Tibial nerve (tissue), 4 donors: ENCODE data around the gene BMPR1B. TPM values are rescaled to one million over a fixed set of nuclear protein-coding genes. Genes with fewer than 3 reads are reported as not detected.

Experiments
- DNase-seq, 2 donors: peaks; one replicate each; pipeline ENCODE4 v3.0.0-alpha.2; 2019; ENCODE audit warnings: low spot score in 2 of 2
- H3K27ac ChIP-seq, 4 donors: fragments of 200-600 bp; sonication (generic) in 3 of 4; one replicate each; pipeline ENCODE4 v1.5.1; 2017 to 2019; ENCODE audit warnings: mild to moderate bottlenecking in 1 of 4
- H3K27me3 ChIP-seq, 2 donors: fragments of 200-600 bp; sonication (generic) in 1 of 2; one replicate each; pipeline versions ENCODE4 v1.5.1 to v1.6.0; 2017 to 2019
- H3K36me3 ChIP-seq, 3 donors: fragments of 200-600 bp; sonication (generic); one replicate each; pipeline ENCODE4 v1.5.1; 2018 to 2019
- H3K4me1 ChIP-seq, 4 donors: fragments of 200-600 bp; sonication (generic) in 3 of 4; one replicate each; pipeline ENCODE4 v1.5.1; 2017 to 2019
- H3K4me3 ChIP-seq, 4 donors: fragments of 200-600 bp; sonication (generic) in 3 of 4; one replicate each; pipeline ENCODE4 v1.5.1; 2017 to 2019; ENCODE audit warnings: mild to moderate bottlenecking in 1 of 4, moderate library complexity in 1 of 4
- H3K9me3 ChIP-seq, 4 donors: fragments of 200-600 bp; sonication (generic) in 3 of 4; one replicate each; pipeline ENCODE4 v1.5.1; 2017 to 2019
- CTCF ChIP-seq, 5 experiments: fragments of 200-600 bp in 3 of 5; fragments of 450-650 bp in 2 of 5; sonication (generic) in 3 of 5; IDR thresholded peaks; one replicate each; pipeline ENCODE4 v1.5.1; 2016 to 2019; ENCODE audit warnings: antibody characterized with exemption in 5 of 5, mild to moderate bottlenecking in 3 of 5, moderate library complexity in 2 of 5
- EP300 ChIP-seq, 2 donors: sonication (generic); formaldehyde crosslinking; IDR thresholded peaks; one replicate each; pipeline ENCODE4 v1.6.1; 2017; ENCODE audit warnings: antibody characterized with exemption in 2 of 2, mild to moderate bottlenecking in 1 of 2
- POLR2A ChIP-seq, 2 donors: fragments of 450-650 bp; IDR thresholded peaks; one replicate each; pipeline ENCODE4 v1.6.1; 2017; ENCODE audit warnings: antibody characterized with exemption in 2 of 2, mild to moderate bottlenecking in 2 of 2, moderate library complexity in 2 of 2
- WGBS, 2 donors: methylation state at CpG; one replicate each; pipeline ENCODE4 v1.1.5; 2018; 5-methylcytosine and 5-hydroxymethylcytosine counted together
- total RNA-seq, 4 donors: library from RNA; depleted of rRNA; stranded (reverse); fragments of >200 nt; gene quantifications; one replicate each; pipeline ENCODE4 v1.1.0, GENCODE V29; 2016

The BMPR1B gene
- total RNA-seq, 4 donors from 2014 or later = 9.3 to 32.1 (median 26.1) TPM

DNA sequence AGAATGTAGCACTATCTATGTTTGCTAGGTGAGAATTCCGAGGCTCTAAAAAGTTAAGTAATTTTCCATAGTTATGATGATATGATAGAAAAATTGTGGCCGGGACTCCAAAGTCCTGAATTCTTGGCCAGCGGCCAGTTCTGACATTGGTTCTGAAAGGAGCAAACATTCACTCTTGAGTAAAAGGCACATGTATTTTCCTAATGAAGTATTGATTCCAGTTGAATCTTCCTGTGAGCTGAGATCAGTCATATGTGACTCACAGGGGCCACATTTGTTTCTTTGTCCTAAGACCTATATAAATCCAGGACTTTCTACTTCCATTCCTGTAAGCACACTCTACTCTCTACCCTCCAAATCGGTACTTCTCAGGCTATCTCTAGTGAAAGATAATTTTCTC is 349.9 kb downstream of the BMPR1B start:
- Histone ChIP-seq H3K27ac (no peak overlapping the region), H3K4me1 (peaks cover 0 to 13% (median 0%) of the 10 kb centered on the region in 4 donors), H3K27me3 (no peaks in the 10 kb centered on the region), H3K4me3 (no peak overlapping the region), H3K36me3 (no peaks in the 10 kb centered on the region), H3K9me3 (no peaks in the 10 kb centered on the region)
- DNase-seq = peak; percentile 18 to 51
- TF ChIP-seq POLR2A (IDR thresholded peaks at IDR 0.05) = no peak
- no peak for TF ChIP-seq CTCF (IDR thresholded peaks at IDR 0.05)
- no peak for TF ChIP-seq EP300 (IDR thresholded peaks at IDR 0.05)
- WGBS, 2 donors = 50% methylated on average over 4 of the region's 4 CpGs

DNA sequence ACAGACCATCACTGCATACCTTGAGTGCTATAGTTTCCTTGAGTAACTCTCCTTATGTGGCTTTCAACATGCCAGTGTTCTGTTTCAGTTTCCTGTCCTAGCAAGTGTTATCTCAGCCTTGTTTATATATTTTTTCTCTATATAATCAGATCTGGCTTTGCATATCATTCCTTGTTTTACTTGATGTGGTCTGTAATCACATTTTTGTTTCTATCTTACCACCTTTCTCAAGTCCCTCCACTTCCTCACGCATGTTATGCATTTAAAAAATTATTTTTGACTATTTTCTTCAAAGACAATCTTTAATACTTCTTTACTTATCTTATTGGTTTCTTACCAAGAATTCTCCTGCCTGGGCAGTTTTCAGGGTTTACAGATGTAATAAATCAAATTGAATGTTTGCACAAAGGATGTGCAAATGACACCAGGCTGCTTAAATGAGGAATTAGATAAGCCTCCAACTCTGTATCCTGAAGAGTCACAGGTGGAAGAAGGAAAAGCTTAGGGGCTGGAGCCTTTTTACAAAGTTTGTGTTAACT is 351.2 kb downstream of the BMPR1B start:
- 91 to 96% methylated on average over 1 of the region's 1 CpG for WGBS, 2 donors
- Histone ChIP-seq H3K36me3 (no peaks in the 10 kb centered on the region), H3K4me1 (peaks cover 0 to 16% (median 0%) of the 10 kb centered on the region in 4 donors), H3K27me3 (no peaks in the 10 kb centered on the region), H3K4me3 (no peak overlapping the region), H3K9me3 (no peaks in the 10 kb centered on the region), H3K27ac (no peak overlapping the region)
- TF ChIP-seq CTCF (IDR thresholded peaks at IDR 0.05) (no peak), POLR2A (IDR thresholded peaks at IDR 0.05) (no peak), EP300 (IDR thresholded peaks at IDR 0.05) (no peak)
- DNase-seq = no peak

GRCh38 chr4:95114521-95114920 is 356.8 kb downstream of the BMPR1B start:
- H3K4me1 ChIP-seq = peaks cover 0 to 4% (median 0%) of the 10 kb centered on the region in 4 donors
- no peaks in the 10 kb centered on the region for H3K27me3 ChIP-seq
- H3K36me3 ChIP-seq = peaks cover 0 to 12% (median 0%) of the 10 kb centered on the region in 3 donors
- H3K9me3 ChIP-seq = no peaks in the 10 kb centered on the region
- H3K27ac ChIP-seq = no peak overlapping the region
- WGBS, 2 donors = 90 to 96% methylated on average over 3 of the region's 3 CpGs
- no peak for TF ChIP-seq EP300 (IDR thresholded peaks at IDR 0.05)
- no peak for DNase-seq
- H3K4me3 ChIP-seq = no peak overlapping the region

- Histone ChIP-seq H3K4me1 (no peaks in the 10 kb centered on the region), H3K27ac (no peak overlapping the region), H3K9me3 (no peaks in the 10 kb centered on the region), H3K27me3 (no peaks in the 10 kb centered on the region), H3K36me3 (peaks cover 0 to 12% (median 0%) of the 10 kb centered on the region in 3 donors), H3K4me3 (no peak overlapping the region)
- DNase-seq = no peak
- 75 to 78% methylated on average over 6 of the region's 6 CpGs for WGBS, 2 donors
- TF ChIP-seq CTCF (IDR thresholded peaks at IDR 0.05) = no peak
- TF ChIP-seq POLR2A (IDR thresholded peaks at IDR 0.05) = no peak
- TF ChIP-seq EP300 (IDR thresholded peaks at IDR 0.05) = no peak
These were observed 360.7 kb downstream of the BMPR1B start for GRCh38 chr4:95118497-95118896.

DNA sequence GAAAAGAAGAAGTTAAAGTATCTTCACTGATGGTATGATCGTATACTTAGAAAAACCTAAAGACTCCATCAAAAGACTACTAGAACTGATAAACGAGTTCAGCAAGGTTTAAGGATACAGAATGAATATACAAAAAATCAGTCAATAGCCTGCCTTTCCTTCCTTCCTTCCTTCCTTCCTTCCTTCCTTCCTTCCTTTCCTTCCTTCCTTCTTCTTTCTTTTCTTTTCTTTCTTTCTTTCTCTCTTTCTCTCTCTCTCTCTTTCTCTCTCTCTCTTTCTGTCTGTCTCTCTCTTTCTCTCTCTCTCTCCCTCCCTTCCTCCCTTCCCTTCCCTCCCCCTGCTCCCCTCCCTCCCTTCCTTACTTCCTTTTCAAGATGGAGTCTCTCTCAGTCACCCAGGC is 362.7 kb downstream of the BMPR1B start:
- Histone ChIP-seq H3K27ac (no peak overlapping the region), H3K36me3 (peaks cover 0 to 18% (median 0%) of the 10 kb centered on the region in 3 donors), H3K27me3 (no peaks in the 10 kb centered on the region), H3K9me3 (no peaks in the 10 kb centered on the region), H3K4me3 (no peak overlapping the region), H3K4me1 (peaks cover 0 to 8% (median 0%) of the 10 kb centered on the region in 4 donors)
- DNase-seq = no peak
- no peak for TF ChIP-seq POLR2A (IDR thresholded peaks at IDR 0.05)
- 86 to 96% methylated on average over 2 of the region's 2 CpGs for WGBS, 2 donors

DNA sequence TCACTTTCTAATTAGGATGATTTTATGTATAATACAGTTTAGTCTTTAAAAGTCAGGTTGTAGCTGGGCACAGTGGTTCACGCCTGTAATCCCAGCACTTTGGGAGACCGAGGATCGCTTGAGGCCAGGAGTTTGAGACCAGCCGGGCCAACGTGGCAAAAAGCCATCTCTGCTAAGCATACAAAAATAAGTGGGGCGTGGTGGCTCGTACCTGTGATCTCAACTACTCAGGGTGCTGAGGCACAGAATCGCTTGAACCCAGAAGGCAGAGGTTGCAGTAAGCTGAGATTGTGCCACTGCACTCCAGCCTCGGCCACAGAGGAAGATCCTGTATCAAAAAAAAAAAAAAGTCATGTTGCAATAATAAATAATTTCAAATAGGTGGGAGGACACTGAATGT is 364.2 kb downstream of the BMPR1B start:
- no peak overlapping the region for H3K4me3 ChIP-seq
- no peak for TF ChIP-seq POLR2A (IDR thresholded peaks at IDR 0.05)
- TF ChIP-seq CTCF (IDR thresholded peaks at IDR 0.05) = no peak
- no peak for TF ChIP-seq EP300 (IDR thresholded peaks at IDR 0.05)
- H3K27ac ChIP-seq = no peak overlapping the region
- H3K36me3 ChIP-seq = peaks cover 0 to 18% (median 0%) of the 10 kb centered on the region in 3 donors
- H3K9me3 ChIP-seq = no peaks in the 10 kb centered on the region
- H3K27me3 ChIP-seq = no peaks in the 10 kb centered on the region
- DNase-seq = no peak
- 73 to 81% methylated on average over 9 of the region's 9 CpGs for WGBS, 2 donors
- peaks cover 0 to 8% (median 0%) of the 10 kb centered on the region in 4 donors for H3K4me1 ChIP-seq
